HG03135 (cell line): ENCODE results near the gene PKD2.
"Not testable (repeated sequence)": the region's sequence is repeated elsewhere in the genome, so short reads cannot be mapped to it uniquely, and the experiment has no call there.

Source experiments
- ATAC-seq: cut with Tn5 transposase; IDR thresholded peaks from one replicate; pipeline ENCODE4 v1.9.1; 2021; ENCODE audit warnings: mild to moderate bottlenecking, moderate library complexity; ENCODE audit not compliant: unreplicated experiment

PKD2 gene

GRCh38 chr4:88063634-88064296 is 56.3 kb downstream of the PKD2 start:
- ATAC-seq, result no peak

GRCh38 chr4:88064410-88064809 is 57.0 kb downstream of the PKD2 start:
- no peak for ATAC-seq

- ATAC-seq, result no peak
Measured at GRCh38 chr4:88070031-88070430, 62.6 kb downstream of the PKD2 start.

DNA sequence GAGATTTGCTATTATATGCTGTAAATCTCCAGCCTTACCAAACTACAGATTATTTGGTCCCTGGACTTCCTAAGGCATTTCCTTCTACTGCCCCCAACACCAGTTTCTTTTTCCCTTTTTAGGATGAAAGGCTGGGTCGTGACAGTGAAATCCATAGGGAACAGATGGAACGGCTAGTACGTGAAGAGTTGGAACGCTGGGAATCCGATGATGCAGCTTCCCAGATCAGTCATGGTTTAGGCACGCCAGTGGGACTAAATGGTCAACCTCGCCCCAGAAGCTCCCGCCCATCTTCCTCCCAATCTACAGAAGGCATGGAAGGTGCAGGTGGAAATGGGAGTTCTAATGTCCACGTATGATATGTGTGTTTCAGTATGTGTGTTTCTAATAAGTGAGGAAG is 67.9 kb downstream of the PKD2 start:
- no peak for ATAC-seq

DNA sequence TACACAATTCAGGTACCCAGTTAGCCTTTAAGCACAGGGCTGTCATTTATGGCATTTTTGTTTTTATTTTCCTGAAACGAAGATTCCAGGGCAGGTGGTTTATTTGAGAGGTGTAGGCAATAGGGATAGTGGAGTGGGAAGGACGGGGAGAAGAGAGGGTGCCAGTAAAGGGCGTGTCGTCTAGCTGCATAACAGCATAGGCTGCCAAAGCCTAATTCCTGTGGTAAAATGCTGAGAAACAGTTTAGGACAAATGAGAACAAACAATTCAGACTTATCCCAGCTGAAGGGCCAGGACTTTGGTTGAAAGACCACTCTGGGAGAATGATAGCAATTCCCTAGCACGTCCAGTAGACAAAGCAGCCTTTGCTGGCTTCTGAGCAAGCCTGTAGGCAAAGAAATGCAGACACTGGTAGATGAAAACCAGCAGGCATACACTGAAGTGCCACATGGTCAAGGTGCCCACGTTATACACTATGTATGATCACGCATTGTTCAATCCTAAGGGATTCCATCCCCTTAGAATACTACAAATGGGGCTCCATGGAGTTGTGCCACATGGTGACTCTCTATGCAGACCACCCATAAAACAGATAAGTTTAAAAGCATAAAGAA is 70.6 kb downstream of the PKD2 start:
- no peak for ATAC-seq

DNA sequence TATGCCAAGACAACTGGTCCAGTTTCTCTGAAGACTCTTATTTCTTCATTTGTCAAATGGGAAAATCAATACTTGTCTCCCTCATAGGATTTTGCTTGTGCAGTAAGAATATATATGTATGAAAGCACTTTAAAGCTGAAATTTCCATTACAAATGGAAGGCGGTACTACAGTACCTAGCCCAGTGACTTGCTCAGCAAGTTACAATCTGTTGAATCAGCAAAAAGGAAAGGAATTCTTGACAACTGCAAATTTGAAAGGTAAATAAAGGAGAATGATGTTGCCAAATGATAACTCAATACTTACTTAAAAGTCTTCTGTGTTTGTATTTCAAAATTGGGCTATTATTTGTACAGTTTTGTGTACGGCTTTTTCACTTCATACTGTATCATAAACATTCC is 71.1 kb downstream of the PKD2 start:
- ATAC-seq, result no peak

DNA sequence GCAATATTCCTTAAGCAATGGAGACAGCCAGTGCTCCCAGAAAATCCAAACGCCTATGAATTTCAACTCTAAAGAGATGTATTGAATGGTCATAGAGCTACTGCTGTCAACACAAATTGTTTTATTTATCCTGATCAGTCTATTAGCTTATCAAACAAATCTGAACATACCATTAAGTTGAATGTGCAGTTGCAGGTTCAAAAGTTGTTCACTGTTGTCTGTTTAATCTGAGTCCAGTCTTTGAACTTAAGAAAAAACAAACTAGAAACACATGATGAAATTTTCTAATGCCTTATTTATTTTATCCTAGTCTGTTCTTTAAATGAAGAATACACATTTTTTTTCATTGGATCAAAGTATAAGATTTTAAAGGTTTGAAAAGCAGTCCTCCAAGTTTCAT is 73.2 kb downstream of the PKD2 start:
- no peak for ATAC-seq

DNA sequence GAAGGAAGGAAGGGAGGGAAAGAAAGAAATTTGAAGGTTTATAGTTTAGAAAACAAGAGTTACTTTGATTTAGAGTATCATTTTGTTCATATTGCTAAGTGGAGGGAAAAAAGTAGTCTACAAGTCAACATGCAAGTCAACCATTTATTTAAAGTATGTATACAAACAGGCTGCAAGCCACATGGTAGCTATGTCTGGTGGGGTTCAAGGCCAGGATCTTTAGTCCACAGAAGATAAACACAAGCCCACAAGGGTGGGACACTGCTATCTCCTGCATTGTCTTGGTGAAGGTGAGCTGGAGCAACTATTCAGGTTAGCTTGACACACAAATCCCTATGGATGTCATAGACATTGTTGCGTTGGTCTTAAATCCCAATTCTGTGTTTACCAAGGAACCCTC is 79.6 kb downstream of the PKD2 start:
- ATAC-seq, result no peak

DNA sequence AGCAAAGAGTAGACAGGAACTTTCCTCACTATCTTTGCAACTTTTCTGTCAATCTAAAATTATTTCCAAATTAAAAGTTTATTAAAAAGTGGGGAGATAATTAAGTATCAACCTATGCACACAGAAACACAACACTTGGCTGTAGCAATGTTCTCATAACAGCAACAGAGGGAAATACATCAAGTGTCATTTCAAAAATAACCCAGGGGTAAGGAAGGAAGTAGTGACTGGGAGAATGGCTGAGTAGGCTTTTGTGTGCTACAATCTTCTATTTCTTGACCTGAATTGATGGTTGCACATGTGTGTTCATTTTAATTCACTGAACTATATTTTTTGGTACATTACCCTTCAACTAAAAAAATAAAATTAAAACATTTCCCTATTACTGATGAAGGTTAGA is 83.5 kb downstream of the PKD2 start:
- no peak for ATAC-seq

- ATAC-seq, result no peak
Measured at GRCh38 chr4:88091378-88091777, 83.9 kb downstream of the PKD2 start.

DNA sequence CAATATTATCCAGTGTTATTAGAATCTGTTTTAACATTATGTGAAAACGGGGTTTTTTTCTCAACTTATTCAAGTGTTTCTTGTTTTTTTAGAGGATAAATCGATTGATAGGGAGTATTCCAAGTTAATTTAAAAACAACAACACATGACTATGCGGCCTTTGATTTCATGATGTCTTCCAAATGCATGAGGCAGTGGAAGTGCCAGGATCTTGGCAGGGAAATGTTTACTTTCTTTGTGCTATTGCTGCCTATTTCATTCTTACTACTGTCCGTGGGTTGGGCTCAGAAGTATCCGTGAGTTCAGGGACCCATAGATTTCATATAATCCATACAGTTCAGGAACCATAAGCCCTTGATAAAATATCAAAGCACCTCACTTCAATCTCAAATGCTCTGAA is 86.4 kb downstream of the PKD2 start:
- ATAC-seq, result no peak

- no peak for ATAC-seq
Measured at GRCh38 chr4:88097301-88097700, 89.9 kb downstream of the PKD2 start.

GRCh38 chr4:88097781-88098180 is 90.3 kb downstream of the PKD2 start:
- no peak for ATAC-seq

- ATAC-seq, result no peak
Measured at GRCh38 chr4:88098993-88099752, 91.7 kb downstream of the PKD2 start.

DNA sequence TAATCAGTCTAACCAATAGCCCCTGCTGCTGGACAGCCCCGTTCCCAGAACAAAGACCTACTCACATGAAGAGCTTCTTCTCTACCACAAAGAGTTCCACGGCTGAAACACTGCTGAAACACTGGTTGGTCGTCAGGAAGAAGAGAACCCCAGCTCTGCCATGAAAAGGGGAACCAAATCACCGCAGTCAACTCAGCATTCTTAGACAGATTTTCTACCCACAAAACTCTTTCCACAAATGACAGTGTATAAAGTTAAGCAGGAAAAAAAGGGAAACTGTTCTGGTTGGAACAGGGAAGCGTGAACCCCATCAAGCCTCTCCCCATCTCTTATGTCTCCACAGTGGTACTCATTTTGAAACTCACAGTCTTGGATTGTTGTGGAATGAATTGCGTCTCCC is 93.7 kb downstream of the PKD2 start:
- ATAC-seq, result no peak

DNA sequence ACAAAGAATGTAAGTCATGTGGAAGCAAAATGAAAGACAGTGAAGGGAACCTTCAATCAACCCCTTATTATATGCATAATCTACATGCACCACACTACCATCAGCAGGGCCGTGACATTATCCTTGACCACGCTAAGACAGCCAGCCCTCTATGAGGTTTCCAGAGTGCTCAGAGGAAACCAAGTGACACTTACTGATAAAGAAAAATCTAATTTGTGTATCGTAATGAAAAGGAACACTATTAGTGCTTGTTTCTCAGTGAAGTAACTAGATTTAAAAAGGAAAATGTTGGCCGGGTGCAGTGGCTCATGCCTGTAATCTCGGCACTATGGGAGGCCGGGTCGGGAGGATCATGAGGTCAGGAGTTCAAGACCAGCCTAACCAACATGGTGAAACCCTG is 94.6 kb downstream of the PKD2 start:
- ATAC-seq, result no peak

DNA sequence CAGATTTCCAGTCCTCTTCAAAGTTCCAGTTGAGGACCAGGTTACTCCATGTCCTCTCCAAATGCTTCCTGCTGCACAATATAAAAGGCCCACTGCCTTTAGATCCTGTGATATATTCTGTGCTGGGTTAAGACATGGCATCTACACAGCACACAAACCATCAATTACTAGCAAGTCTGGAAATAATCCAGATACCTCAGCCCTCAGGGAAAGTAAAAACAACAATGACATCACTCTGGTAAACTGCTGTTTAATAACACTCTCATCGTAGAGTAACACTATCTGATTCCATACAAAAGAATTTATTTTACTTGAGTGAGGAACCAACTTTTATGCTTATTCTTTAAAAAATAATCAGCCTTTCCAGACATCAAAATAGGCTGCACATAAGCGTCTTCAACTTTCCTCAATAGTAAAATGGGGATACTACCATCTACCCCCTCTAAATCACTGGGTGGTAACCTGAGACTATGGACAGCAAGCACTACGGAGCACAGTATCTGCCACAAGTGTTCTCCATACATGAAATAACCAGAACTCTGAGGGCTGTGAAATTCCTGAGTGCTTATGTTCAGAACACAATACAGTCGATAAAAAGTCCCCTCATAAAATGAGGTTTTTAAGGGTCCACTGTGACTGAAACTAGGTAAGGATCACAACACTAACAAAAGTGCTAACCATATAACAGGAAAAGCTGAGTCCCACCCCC is 97.6 kb downstream of the PKD2 start:
- ATAC-seq, result no peak

- ATAC-seq, result no peak
Measured at GRCh38 chr4:88106205-88106604, 98.8 kb downstream of the PKD2 start.

GRCh38 chr4:88107406-88108107 is 100.1 kb downstream of the PKD2 start:
- ATAC-seq, result no peak

DNA sequence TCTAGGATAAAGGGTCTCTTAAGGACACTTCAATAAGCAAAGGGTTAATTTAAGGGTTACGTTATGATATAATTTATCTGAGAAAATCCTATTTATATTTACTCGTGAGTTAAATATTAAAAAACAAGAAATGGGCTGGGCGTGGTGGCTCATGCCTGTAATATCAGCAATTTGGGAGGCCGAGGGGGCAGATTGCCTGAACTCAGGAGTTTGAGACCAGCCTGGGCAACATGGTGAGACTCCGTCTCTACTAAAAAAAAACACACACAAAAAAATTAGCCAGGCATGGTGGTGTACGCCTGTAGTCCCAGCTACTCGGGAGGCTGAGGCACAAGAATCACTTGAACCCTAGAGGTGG is 100.7 kb downstream of the PKD2 start:
- ATAC-seq, result not testable (repeated sequence)

- ATAC-seq, result no peak
Measured at GRCh38 chr4:88108747-88109122, 101.3 kb downstream of the PKD2 start.
